ENCODE results near the gene EP300.

The EP300 gene

DNA sequence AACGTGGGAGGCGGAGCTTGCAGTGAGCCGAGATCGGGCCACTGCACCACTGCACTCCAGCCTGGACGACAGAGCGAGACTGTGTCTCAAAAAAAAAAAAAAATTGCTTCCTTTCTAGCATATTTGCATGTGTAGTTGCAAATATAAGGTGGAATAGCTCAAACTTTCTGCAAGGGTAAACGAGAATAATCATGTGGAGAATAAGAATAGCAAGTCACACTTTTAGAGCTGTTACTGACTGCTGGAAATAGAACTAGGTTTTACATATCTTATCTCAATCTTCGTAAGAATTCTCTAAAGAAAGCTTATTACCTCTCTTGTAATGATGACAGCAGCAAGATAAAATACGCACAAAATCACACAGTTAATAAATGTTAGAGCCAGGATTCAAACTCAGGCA, 114.3 kb downstream of the EP300 start:
- no peak for DNase-seq (ENCODE audit: low read depth)

DNA sequence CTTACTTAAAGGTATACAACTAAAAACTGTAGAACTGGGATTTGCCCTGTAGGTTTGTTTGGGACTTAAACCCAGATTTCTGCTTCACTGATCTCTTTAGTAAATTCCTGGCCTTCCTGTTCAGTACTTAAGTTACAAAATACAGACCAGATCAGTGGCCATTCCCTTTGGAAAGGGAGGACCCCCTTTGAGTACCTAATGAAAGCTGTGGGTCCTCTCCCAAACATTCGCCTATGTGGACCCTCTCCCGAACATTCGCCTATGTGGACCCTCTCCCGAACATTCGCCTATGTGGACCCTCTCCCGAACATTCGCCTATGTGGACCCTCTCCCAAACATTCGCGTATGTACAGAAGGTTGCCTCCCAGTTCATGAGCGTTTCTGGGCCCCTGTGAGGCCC, 123.0 kb downstream of the EP300 start:
- DNase-seq (ENCODE audit: low read depth) = no peak

DNA sequence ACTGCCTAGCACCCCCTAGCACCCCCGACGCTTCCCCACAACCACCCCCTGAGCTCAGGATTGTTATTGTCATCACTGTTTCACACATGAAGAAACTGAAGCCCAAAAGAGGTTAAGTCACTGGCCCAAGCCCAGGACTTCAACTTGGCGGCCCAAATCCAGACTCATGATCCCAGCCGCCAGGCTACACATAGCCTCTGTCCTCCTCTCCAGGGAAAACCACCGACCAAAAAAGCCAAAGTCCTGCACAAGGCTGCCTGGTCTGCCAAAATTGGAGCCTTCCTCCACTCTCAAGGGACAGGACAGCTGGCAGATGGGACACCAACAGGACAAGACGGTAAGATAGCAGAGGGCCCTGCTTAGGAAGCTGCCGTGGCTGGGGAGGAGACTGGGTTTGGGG, 123.5 kb downstream of the EP300 start:
- no peak for DNase-seq (ENCODE audit: low read depth)

GRCh38 chr22:41216984-41217383, 124.6 kb downstream of the EP300 start:
- no peak for DNase-seq (ENCODE audit: low read depth)

- peak; percentile 83 for DNase-seq (ENCODE audit: low read depth)
These were observed 125.3 kb downstream of the EP300 start for GRCh38 chr22:41217553-41218157.

DNA sequence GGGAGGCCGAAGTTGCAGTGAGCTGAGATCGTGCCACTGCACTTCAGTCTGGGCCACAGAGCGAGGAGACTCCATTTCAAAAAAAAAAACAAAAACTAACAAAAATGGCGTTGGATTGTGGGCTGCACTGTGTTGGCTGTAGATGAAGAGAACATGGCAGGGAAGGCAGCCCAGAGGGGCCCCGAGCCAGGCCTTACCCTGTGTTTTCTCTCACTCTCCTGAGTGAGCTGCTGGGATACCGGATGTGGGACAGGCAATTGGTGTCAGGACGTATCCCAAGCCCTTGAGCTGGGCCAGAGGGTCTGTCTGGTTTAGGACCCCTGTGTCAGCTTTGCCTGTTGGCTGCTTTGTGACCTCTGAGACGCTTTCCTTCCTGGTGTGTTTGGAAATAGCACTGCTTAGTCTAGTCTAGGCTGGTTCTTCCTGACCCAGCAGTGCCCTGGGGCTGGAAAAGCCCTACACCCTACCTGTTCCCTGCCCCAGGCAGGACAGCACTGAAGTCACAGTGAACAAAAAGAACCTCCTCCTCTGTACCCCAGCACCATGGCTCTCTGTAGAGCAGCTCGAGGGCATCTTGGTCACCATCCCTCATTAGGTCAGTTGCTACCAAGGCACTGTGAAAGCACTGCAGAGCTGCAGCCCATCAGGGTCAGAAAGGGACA, 130.6 kb downstream of the EP300 start:
- no peak for DNase-seq (ENCODE audit: low read depth)

GRCh38 chr22:41223535-41223934, 131.1 kb downstream of the EP300 start:
- no peak for DNase-seq (ENCODE audit: low read depth)

DNA sequence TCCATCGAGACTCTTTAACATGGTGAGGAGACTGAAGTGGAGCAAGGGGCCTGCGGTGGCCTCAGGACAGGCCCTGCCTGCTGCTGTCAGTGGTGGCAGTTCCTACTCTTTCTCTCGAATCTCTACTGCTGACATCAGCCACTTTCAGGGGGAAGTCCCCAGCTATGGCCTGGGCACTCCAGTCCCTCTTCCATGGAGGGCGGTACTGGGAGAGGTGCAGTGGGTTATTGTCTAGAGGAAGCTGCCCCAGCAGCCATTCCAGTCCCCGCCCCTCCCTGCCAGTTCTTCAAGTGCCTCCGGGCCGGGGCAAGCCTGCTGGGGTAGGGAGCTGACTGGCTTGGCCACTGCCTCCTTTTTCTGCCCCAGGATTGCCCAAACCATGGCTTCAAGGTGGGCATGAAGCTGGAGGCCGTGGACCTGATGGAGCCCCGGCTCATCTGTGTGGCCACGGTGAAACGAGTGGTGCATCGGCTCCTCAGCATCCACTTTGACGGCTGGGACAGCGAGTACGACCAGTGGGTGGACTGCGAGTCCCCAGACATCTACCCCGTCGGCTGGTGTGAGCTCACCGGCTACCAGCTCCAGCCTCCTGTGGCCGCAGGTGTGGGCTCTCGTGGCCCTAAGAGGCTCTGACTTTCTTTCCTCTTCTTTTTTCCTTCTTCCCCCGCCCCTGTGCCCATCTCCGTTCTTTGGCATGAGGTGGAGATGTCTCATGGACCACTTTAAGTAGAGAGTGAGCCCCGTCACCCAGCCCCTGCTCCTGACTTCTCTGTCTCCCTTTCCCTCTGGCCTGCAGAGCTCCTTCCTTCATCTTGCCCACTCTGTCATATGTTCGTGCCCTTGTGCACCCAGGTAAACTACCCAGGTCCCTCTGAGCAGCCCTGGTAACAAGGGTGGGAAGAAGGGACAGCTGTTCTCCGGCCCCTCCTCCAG, 134.6 kb downstream of the EP300 start:
- no peak for DNase-seq (ENCODE audit: low read depth)

DNA sequence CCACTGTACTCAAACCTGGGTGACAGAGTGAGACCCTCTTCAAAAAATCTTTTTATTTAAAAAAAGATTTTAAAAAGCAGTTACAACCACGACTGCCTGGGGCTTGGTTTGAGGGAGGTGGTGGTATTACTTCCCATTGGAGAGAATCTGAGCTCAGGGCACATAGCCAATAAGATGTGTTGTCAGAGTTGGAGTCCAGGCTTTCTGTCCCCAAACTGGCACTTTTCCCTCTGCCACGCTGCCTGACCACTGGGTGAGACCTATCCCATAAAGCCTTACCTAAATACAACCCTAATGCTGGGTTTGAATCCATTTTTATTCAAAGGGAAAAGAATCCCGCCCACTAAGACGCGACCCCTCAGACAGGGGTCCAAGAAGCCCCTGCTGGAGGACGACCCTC, 136.8 kb downstream of the EP300 start:
- no peak for DNase-seq (ENCODE audit: low read depth)
